ENCODE measurements around the gene RPL15.

DNA sequence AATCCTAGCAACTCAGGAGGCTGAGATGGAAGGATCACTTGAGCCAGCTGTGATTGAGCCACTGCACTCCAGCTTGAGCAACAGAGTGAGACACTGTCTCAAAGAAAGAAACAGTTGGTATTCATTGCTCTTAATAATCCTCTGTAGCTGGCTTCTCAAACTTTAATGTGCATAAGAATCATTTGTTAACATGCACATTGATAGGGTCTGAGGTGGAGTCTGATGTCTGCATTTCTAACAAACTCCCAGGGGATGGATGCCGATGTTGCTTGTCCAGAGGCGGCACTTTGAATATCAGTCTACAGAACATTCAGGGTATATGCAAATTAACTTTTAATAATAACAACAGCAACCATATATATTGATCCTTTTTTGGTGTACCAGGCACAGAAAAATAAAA, 40.0 kb upstream of the RPL15 start:
- TF ChIP-seq, protein P1, sequence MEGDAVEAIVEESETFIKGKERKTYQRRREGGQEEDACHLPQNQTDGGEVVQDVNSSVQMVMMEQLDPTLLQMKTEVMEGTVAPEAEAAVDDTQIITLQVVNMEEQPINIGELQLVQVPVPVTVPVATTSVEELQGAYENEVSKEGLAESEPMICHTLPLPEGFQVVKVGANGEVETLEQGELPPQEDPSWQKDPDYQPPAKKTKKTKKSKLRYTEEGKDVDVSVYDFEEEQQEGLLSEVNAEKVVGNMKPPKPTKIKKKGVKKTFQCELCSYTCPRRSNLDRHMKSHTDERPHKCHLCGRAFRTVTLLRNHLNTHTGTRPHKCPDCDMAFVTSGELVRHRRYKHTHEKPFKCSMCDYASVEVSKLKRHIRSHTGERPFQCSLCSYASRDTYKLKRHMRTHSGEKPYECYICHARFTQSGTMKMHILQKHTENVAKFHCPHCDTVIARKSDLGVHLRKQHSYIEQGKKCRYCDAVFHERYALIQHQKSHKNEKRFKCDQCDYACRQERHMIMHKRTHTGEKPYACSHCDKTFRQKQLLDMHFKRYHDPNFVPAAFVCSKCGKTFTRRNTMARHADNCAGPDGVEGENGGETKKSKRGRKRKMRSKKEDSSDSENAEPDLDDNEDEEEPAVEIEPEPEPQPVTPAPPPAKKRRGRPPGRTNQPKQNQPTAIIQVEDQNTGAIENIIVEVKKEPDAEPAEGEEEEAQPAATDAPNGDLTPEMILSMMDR (IDR thresholded peaks at IDR 0.05): no peak
- TF ChIP-seq POLR2A (IDR thresholded peaks at IDR 0.05): no peak
